Measurements from ENCODE around the gene CRIP3.

GRCh38 chr6:43263314-43264178 is 45.1 kb downstream of the CRIP3 start:
- TF ChIP-seq, protein P1, sequence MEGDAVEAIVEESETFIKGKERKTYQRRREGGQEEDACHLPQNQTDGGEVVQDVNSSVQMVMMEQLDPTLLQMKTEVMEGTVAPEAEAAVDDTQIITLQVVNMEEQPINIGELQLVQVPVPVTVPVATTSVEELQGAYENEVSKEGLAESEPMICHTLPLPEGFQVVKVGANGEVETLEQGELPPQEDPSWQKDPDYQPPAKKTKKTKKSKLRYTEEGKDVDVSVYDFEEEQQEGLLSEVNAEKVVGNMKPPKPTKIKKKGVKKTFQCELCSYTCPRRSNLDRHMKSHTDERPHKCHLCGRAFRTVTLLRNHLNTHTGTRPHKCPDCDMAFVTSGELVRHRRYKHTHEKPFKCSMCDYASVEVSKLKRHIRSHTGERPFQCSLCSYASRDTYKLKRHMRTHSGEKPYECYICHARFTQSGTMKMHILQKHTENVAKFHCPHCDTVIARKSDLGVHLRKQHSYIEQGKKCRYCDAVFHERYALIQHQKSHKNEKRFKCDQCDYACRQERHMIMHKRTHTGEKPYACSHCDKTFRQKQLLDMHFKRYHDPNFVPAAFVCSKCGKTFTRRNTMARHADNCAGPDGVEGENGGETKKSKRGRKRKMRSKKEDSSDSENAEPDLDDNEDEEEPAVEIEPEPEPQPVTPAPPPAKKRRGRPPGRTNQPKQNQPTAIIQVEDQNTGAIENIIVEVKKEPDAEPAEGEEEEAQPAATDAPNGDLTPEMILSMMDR (IDR thresholded peaks at IDR 0.05; ENCODE audit: control extremely low read depth in 1 of 3, insufficient read depth in 1 of 3, low read depth in 1 of 3, low read length in 3 of 3) = peak in 2 of 3 experiments; percentile 91 to 98; a peak in 3 of 4 replicates
- TF ChIP-seq, protein P2, sequence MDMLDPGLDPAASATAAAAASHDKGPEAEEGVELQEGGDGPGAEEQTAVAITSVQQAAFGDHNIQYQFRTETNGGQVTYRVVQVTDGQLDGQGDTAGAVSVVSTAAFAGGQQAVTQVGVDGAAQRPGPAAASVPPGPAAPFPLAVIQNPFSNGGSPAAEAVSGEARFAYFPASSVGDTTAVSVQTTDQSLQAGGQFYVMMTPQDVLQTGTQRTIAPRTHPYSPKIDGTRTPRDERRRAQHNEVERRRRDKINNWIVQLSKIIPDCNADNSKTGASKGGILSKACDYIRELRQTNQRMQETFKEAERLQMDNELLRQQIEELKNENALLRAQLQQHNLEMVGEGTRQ (IDR thresholded peaks at IDR 0.05; ENCODE audit: low read length) = no peak
- TF ChIP-seq SP1 (IDR thresholded peaks at IDR 0.05; ENCODE audit: low read depth, low read length) = no peak
- TF ChIP-seq EP300 (IDR thresholded peaks at IDR 0.05; ENCODE audit: borderline replicate concordance in 1 of 2, low read depth in 2 of 2, low read length in 2 of 2) = no peak
- no peak for TF ChIP-seq BACH1 (IDR thresholded peaks at IDR 0.05; ENCODE audit: low read length)
- no peak for TF ChIP-seq EZH2 (IDR thresholded peaks at IDR 0.05; ENCODE audit: low read depth, low read length, severe bottlenecking)
